Myocyte (in vitro differentiated cells): ENCODE measurements around the gene ZMYND8. TPM values are rescaled to one million over a fixed set of nuclear protein-coding genes. Genes with fewer than 3 reads are reported as not detected.

Experiments
- DNase-seq: peaks from one replicate; pipeline ENCODE4 v3.0.0-alpha.2; 2012; ENCODE audit warnings: low read depth
- total RNA-seq: library from RNA; depleted of rRNA; stranded (reverse); fragments of >200 nt; gene quantifications from 2 replicates; pipeline ENCODE4 v1.2.3, GENCODE V29; 2014

The ZMYND8 gene
- total RNA-seq, 1 donor from 2014 or later: 28.2 TPM

DNA sequence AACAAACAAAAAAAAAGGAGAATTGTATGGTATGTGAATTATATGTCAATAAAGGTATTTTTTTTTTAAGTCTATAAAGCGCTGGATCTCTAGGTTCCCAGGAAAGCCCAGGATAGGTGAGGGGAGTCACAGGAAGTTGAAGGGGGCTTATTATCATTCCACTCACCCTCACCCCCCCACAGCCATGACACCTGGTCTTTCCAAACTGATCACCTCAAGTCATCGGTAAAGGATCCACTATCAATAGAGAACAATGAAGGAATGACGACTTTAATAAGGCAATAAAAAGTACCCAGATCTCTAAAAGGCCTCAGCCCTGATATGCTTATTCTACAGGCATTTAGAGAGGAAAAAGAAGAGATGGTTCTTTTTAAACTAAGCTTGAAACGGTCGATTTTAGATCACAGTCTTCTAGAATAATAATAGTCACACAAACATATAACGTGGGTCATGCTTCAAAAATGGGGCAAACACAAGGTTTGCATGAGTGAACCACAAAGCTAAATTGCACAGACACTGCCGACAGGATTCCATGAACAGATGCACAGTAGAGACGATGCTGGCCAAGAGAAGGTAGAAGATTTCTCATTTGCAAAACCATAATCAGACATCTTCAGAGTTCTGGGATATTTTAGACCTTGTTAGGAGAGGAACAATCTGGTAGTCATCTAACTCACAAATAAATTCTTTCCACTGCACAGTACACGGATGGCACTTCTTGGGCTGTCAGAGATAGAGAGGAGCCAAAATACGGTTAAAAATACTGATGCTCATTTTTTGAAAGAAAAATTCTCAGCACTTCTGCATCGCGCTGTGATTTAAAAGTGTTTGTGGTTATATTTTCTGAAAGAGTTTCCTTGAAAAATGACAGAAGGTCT, 21.0 kb downstream of the ZMYND8 start:
- no peak for DNase-seq

DNA sequence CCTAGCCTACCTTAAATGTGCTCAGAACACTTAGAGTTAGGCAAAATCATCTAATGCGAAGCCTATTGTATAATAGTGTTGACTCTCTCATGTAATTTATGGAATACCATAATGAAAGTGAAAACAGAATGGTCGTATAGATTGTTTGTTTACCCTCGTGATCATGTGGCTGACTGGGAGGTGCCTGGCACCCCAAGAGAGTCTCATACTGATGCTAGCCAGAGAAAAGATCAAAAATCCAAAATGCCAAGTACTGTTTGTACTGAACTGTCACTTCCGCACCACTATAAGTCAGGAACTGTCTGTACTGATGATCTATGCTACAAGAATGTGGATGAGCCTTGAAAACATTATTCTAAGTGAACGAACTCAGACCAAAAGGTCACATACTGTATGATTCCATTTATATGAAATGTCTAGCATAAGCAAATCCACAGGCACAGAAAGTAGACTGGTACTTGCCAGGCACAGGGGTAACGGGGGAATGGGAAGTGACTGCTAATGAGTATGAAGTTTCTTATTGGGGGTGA, 22.4 kb downstream of the ZMYND8 start:
- DNase-seq: peak; percentile 49

- DNase-seq: no peak
These were observed 23.9 kb downstream of the ZMYND8 start for GRCh38 chr20:47332381-47333206.

GRCh38 chr20:47330933-47331708, 25.4 kb downstream of the ZMYND8 start:
- DNase-seq: peak; percentile 56

DNA sequence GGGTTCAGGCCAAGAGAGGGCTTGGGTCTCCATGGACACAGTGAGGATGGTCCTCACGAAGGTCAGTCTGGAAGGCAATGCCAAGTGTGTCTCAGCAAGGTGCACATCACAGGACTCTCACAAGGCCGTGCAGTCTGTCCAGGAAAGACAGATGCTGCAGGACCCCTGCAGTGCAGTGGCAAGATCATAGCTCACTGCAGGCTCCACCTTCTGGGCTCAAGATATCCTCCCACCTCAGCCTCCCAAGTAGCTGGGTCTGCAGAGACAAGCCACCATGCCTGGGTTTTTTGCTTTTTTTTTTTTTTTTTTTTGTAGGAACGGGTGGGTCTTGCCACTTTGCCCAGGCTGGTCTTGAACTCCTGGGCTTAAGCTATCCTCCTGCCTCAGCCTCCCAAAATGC, 26.4 kb downstream of the ZMYND8 start:
- DNase-seq: no peak

DNA sequence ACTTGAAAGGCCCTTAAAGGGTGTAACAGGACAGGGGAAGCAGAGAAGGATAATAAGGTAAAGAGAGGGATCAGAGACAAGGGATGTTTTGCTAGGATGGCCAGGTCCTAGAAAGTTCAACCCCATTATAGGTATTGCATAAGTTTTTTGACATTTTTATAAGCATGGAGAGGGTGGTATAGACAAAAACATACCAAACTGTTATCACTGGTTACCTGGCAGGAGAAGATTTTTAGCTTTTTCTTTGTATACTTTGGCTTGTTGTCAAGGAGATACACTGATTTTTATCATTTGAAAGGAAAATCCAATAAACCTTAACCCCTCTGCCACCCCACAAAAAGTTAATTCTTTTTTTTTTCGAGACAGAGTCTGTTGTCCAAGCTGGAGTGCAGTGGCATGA, 28.4 kb downstream of the ZMYND8 start:
- DNase-seq: no peak

DNA sequence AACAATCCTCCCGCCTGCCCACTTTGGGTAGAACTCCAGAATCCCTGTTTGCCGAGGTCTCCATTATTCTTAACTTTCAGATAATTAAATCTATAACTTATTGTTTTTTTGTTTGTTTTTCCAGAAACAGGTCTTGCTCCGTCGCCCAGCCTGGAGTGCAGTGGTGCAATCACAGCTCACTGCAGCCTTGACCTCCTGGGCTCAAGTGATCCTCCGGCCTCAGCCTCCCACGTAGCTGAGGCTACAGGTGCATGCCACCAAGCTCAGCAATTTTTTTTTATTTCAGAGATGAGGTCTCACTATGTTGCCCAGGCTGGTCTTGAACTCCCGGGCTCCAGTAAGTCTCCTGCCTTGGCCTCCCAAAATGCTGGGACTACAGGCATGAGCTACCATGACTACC, 28.8 kb downstream of the ZMYND8 start:
- DNase-seq: no peak

DNA sequence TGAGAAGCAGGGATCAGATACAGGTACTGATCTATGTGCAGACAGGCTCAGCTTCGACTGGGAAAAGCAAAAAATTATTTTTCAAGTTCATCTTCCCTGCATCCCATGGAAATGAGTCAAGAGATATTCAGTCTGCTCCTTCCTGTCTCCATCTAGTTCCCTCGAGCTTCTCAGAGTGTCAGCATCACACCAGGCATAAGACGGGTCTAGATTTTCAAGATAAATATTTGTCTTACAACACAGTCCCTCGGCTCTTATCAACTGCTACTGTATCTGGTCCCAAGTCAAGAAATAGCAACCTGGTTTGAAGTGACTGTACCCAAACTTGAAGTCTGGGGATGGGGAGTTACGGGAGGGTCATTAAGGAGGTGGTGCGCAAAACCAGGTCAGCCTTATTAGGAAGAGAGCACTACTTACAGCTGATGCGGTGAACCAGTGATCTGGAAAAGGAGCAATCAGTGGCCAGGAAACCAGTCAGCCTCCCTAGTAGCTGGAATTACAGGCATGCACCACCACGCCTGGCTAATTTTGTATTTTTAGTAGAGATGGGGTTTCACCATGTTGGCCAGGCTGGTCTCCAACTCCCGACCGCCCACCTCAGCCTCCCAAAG, 29.7 kb downstream of the ZMYND8 start:
- no peak for DNase-seq

DNA sequence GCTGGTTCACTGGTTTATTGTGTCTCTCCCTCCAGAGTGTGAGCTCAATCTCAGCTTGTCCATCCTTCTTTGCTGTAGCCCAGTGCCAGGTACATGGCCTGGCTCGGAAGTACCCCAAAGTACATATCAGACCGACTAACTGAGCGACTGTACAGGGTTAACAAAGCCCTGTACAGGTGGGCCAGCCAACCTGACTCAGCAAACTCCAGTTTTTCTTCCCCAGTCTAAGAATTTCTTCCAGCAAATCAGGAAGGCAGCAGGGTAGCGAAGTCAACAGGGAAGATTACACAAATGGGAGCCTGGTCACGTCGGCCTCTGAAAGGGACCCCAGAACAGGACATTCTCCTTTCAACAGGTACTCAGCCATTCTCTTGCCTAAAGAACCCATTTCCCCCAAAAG, 31.3 kb downstream of the ZMYND8 start:
- DNase-seq: no peak

DNA sequence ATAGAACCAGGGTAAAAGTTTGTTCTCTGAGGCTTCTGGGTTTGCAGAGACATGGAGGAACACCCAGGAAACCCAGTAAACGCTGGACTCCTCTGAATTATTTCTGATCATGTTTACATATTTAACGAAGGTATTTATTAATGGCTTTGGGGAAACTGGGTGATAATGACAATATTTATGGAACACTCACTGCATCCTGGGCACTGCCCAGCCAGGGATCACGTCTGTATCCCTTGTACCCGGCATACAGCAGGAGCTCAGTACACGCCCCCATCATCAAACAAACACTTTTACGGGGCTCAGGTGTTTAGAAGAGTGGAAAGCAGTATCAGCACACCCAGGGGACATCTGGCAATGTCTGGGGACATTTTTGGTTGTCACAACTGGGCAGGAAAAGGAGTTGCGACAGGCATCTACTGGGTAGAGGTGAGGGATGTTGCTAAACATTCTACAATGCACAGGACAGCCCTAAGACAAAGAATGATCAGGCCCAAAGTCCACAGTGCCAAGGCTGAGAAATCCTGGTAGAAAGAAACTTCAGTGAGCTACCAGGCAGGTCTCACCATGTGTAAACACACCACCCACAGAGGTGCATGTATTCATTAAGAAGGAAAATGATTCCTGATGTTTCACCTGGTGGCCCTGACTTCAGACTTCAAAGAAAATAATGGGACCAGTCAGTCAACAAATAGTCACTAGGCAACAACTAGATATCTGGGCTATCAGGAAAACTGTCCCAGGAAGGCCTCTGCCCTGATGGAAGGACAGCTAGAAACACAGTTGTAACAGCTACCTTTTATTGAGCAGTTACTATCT, 35.3 kb downstream of the ZMYND8 start:
- no peak for DNase-seq

GRCh38 chr20:47319517-47320252, 36.8 kb downstream of the ZMYND8 start:
- DNase-seq: peak; percentile 46

- peak; percentile 59 for DNase-seq
These were observed 37.6 kb downstream of the ZMYND8 start for GRCh38 chr20:47318586-47319516.

DNA sequence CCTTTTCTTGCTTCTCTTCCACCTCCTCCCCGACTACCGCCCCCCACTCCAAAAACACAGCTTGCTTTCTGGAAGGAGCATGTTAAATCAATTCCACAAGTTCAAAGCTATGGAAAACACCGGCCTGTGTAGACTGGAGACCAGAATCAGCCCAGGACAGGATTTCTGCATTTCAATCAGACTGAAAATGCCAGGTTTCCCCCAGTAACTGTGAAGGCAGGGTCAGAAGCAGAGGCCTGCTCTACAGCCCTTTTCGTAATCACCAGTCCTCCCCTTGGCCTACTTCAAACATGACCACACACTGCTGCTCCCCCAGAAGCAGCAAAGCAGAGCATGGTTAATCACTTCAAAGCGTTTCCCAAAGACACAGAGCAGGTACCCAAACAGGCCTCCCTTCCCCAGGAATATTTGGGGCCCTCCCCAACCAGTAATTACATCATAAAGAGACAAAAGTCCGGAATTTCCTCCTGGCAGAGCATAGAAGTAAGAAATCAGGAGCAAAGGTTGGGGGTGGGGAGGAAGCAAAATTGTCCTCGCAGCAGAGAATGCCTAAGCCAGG, 38.4 kb downstream of the ZMYND8 start:
- DNase-seq: no peak

- DNase-seq: peak; percentile 93
These were observed 39.2 kb downstream of the ZMYND8 start for GRCh38 chr20:47317127-47317895.

DNA sequence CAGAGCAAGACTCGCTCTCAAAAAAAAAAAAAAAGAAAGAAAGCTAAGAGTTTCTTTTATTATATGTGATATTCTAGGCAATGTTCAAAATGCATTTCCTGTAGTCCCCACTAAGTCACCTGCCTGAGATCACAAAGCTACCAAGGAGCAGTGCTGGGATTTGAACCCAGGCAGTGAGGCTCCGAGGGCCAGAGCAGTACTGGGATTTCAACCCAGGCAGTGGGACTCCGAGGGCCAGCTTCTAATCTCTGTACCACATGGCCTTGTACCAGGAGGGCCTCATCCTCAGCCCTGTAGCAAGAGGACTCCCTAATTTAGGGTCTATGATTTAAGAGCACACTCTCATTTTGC, 39.7 kb downstream of the ZMYND8 start:
- no peak for DNase-seq

- peak; percentile 79 for DNase-seq
These were observed 41.0 kb downstream of the ZMYND8 start for GRCh38 chr20:47315339-47316056.
